Measurements from ENCODE around the gene PON3. TPM values are rescaled to one million over a fixed set of nuclear protein-coding genes. Genes with fewer than 3 reads are reported as not detected.

The PON3 gene
- total and polyA plus RNA-seq, 2 of the 4 experiments (the other 2 are of a cell fraction): not detected

DNA sequence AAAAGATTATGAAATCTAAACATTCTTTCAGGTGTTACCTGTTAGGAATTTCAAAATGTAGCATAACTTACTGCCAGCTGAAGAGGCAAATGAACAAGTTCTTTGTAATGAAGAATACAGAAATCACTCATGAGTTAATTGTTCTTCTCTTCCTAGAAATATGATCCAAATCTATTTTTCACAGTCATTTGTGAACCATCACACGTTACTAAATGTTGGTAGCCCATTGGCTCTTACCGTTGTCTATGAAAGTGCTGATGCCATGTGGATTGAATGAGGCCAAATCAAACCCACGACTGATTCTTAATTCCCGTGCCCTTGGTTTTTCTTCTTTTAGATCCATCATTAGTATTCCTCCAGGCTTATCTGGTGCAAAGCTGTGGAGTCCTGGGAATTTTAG is 15.9 kb upstream of the PON3 start:
- no peaks in the 10 kb centered on the region for H3K27me3 ChIP-seq (ENCODE audit: control insufficient read depth, insufficient read depth, low read length)
- TF ChIP-seq, protein P1, sequence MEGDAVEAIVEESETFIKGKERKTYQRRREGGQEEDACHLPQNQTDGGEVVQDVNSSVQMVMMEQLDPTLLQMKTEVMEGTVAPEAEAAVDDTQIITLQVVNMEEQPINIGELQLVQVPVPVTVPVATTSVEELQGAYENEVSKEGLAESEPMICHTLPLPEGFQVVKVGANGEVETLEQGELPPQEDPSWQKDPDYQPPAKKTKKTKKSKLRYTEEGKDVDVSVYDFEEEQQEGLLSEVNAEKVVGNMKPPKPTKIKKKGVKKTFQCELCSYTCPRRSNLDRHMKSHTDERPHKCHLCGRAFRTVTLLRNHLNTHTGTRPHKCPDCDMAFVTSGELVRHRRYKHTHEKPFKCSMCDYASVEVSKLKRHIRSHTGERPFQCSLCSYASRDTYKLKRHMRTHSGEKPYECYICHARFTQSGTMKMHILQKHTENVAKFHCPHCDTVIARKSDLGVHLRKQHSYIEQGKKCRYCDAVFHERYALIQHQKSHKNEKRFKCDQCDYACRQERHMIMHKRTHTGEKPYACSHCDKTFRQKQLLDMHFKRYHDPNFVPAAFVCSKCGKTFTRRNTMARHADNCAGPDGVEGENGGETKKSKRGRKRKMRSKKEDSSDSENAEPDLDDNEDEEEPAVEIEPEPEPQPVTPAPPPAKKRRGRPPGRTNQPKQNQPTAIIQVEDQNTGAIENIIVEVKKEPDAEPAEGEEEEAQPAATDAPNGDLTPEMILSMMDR (conservative IDR thresholded peaks at IDR 0.05; ENCODE audit: low read depth, low read length): no peak
- TF ChIP-seq SMC3 (IDR thresholded peaks at IDR 0.05; ENCODE audit: low read depth, low read length): no peak
- TF ChIP-seq CEBPB (IDR thresholded peaks at IDR 0.05; ENCODE audit: low read depth, low read length): no peak
- TF ChIP-seq, protein P2, sequence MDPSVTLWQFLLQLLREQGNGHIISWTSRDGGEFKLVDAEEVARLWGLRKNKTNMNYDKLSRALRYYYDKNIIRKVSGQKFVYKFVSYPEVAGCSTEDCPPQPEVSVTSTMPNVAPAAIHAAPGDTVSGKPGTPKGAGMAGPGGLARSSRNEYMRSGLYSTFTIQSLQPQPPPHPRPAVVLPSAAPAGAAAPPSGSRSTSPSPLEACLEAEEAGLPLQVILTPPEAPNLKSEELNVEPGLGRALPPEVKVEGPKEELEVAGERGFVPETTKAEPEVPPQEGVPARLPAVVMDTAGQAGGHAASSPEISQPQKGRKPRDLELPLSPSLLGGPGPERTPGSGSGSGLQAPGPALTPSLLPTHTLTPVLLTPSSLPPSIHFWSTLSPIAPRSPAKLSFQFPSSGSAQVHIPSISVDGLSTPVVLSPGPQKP (IDR thresholded peaks at IDR 0.05; ENCODE audit: borderline replicate concordance, low read depth, low read length): no peak
- no peak for TF ChIP-seq POLR2A (IDR thresholded peaks at IDR 0.05; ENCODE audit: low read depth, low read length)
- no peak for TF ChIP-seq MAZ (IDR thresholded peaks at IDR 0.05; ENCODE audit: borderline replicate concordance, low read depth, low read length)
- TF ChIP-seq NFE2L2 (IDR thresholded peaks at IDR 0.05; ENCODE audit: low read depth, low read length): no peak
- no peak for TF ChIP-seq BHLHE40 (IDR thresholded peaks at IDR 0.05; ENCODE audit: low read depth, low read length)
- TF ChIP-seq RAD21 (IDR thresholded peaks at IDR 0.05; ENCODE audit: low read length): no peak
- TF ChIP-seq RFX5 (IDR thresholded peaks at IDR 0.05; ENCODE audit: low read depth, low read length): no peak
- TF ChIP-seq, protein P3, sequence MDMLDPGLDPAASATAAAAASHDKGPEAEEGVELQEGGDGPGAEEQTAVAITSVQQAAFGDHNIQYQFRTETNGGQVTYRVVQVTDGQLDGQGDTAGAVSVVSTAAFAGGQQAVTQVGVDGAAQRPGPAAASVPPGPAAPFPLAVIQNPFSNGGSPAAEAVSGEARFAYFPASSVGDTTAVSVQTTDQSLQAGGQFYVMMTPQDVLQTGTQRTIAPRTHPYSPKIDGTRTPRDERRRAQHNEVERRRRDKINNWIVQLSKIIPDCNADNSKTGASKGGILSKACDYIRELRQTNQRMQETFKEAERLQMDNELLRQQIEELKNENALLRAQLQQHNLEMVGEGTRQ (IDR thresholded peaks at IDR 0.05; ENCODE audit: low read depth, low read length): no peak
- TF ChIP-seq CHD1 (IDR thresholded peaks at IDR 0.05; ENCODE audit: low read depth, low read length): no peak
- TF ChIP-seq MXI1 (IDR thresholded peaks at IDR 0.05; ENCODE audit: borderline replicate concordance, low read depth, low read length): no peak
- TF ChIP-seq MAFK (IDR thresholded peaks at IDR 0.05; ENCODE audit: low read depth, low read length): no peak
- TF ChIP-seq RCOR1 (IDR thresholded peaks at IDR 0.05; ENCODE audit: insufficient replicate concordance, low read length): no peak
- no peak for TF ChIP-seq FOS (IDR thresholded peaks at IDR 0.05; ENCODE audit: low read depth, low read length)
- no peak overlapping the region for H4K91ac ChIP-seq (ENCODE audit: insufficient read depth, low read depth, low read length)
- no peaks in the 10 kb centered on the region for H4K20me1 ChIP-seq (ENCODE audit: insufficient read depth, low read length)
- peaks cover 6% of the 10 kb centered on the region for H3K36me3 ChIP-seq (ENCODE audit: control insufficient read depth, insufficient read depth, low read length)
- H3K9me3 ChIP-seq (ENCODE audit: control insufficient read depth, insufficient read depth, low read length): no peaks in the 10 kb centered on the region
- no peak overlapping the region for H3K14ac ChIP-seq (replicated peaks; ENCODE audit: low read depth, low read length)
- no peak overlapping the region for H3K4me2 ChIP-seq (ENCODE audit: low read depth, low read length)
- H3K4me1 ChIP-seq (ENCODE audit: control insufficient read depth, insufficient read depth, low read length): no peaks in the 10 kb centered on the region
- ChIA-PET POLR2A (ENCODE audit: unreplicated experiment) (no interaction called here), CTCF (interaction anchor here (1.1 kb wide), 1 partner anchor 23 kb away, joined by 3 read pairs; the partner anchor contains the start of gene PON2)
- no peak for DNase-seq
- dilution Hi-C loops (cut with HindIII; ENCODE audit: low sequenced_read_pairs, unreplicated experiment) (no loop called here), intact Hi-C loops (cut with micrococcal nuclease) (no loop called here), in situ Hi-C loops (cut with MboI; ENCODE audit: low sequenced_read_pairs) (no loop called here)
- ATAC-seq (ENCODE audit: low read depth): no peak
- no peak overlapping the region for H2BK20ac ChIP-seq (ENCODE audit: low read depth, low read length)
- H3K9me1 ChIP-seq (ENCODE audit: insufficient read depth, low read length): no peaks in the 10 kb centered on the region; the same call in 1 of the 2 replicates
- no peak overlapping the region for H3K27ac ChIP-seq (ENCODE audit: insufficient read depth, low read length)
- no peak overlapping the region for H3K18ac ChIP-seq (ENCODE audit: low read depth, low read length)
- no peak overlapping the region for H2AFZ ChIP-seq (replicated peaks; ENCODE audit: low read length, poor library complexity)
- H2AK5ac ChIP-seq (ENCODE audit: low read depth, low read length): no peak overlapping the region
- H3K79me1 ChIP-seq (ENCODE audit: low read depth in 1 of 2, low read length in 2 of 2): 0 out of 4 replicates have a peak, but pooled peaks cover 0 to 3% of the 10 kb centered on the region in 2 experiments
- H2BK5ac ChIP-seq (ENCODE audit: low read depth, low read length, poor library complexity, severe bottlenecking): no peak overlapping the region
- H4K5ac ChIP-seq (ENCODE audit: low read depth, low read length): no peak overlapping the region
- BruUV-seq (replicated peaks): no TSS peak
- H2BK120ac ChIP-seq (ENCODE audit: low read depth, low read length): no peak overlapping the region
- H2BK15ac ChIP-seq (ENCODE audit: low read depth, low read length): no peak overlapping the region
- H4K8ac ChIP-seq (ENCODE audit: low read depth in 2 of 2, low read length in 2 of 2): no peak overlapping the region
- no peak overlapping the region for H3K9ac ChIP-seq (ENCODE audit: low read depth, low read length)
- no peak overlapping the region for H3K4ac ChIP-seq (ENCODE audit: low read depth, low read length)
- H3K56ac ChIP-seq (ENCODE audit: extremely low read depth, insufficient read depth, low read length): no peak overlapping the region
- no peak overlapping the region for H2AK9ac ChIP-seq (replicated peaks; ENCODE audit: low read depth, low read length, poor library complexity)
- no peak overlapping the region for H3K4me3 ChIP-seq (ENCODE audit: insufficient read depth, low read depth, low read length)
- no peak overlapping the region for H3K23ac ChIP-seq (ENCODE audit: low read depth, low read length)
- no CpG with 5 or more reads among the region's 4 CpGs for WGBS, 2 experiments (ENCODE audit: extremely low coverage in 2 of 2, insufficient read length in 1 of 2)

Measured in IMR-90 (cell line).